HG03103 (cell line): ENCODE measurements around the gene TOMM6.
A peak's percentile ranks its signal among the peaks of the same experiment; 100 is the strongest.
"Not testable (repeated sequence)": the region's sequence is repeated elsewhere in the genome, so short reads cannot be mapped to it uniquely, and the experiment has no call there.

Experiments used
- ATAC-seq: cut with Tn5 transposase; IDR thresholded peaks from one replicate; pipeline ENCODE4 v1.9.1; 2021; ENCODE audit warnings: low read depth; ENCODE audit not compliant: unreplicated experiment

The TOMM6 gene

DNA sequence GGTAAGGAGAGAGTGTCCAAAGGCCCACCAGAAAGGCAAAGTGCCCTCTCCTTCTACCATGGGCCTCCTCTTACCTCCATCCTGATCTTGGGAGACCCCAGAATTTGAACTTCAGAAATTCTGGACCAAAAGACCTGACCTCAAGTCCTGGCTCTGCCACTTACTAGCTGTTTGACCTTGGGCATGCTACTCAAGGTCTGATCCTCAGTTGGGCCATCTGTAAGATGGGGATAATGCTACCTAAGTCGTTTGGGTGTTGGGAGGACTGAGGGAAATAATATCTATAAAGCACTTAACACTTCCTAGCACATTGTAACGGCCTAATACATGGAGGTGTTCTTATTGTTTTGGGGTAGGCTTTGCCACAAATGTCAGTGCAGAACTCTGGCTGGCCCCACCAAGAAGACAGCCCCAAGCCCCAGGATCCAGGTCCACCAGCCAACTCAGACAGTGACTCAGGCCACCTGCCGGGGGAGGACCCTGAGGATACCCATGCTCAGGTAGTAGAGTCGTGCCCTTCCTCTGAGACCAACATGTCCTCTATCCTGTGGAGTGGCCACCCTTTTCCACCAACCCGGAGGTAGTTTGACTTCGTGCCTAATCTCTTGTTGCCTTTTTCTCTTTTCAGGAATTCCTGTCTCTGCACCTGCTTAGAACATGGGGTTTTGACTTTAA is 4.3 kb upstream of the TOMM6 start:
- ATAC-seq: no peak

DNA sequence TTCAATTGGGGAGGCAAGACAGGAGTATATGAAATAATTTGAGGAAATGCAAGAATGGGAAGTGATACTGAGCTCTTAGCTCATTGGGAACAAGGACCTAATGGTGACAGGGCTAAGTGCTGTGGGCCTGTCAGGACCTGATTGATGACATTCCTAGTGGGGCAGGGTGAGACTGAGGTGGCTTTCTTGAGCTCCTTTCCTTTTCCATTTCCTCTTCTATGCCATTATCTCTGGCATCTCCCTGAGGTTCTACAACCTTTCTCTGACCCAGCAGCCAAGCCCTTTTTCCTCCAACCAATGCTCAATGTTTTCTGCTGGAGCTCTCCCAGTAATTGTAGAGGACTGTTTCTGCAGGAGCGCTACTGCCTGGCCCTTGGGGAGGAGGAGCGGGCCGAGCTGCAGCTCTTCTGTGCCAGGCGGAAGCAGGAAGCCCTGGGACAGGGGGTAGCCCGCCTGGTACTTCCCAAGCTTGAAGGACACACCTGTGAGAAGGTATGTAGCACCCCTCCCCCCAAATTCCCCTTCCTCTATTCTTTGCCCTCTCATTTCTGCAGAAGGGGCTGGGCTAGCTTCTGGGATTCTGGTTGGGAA is 2.8 kb upstream of the TOMM6 start:
- ATAC-seq: no peak

DNA sequence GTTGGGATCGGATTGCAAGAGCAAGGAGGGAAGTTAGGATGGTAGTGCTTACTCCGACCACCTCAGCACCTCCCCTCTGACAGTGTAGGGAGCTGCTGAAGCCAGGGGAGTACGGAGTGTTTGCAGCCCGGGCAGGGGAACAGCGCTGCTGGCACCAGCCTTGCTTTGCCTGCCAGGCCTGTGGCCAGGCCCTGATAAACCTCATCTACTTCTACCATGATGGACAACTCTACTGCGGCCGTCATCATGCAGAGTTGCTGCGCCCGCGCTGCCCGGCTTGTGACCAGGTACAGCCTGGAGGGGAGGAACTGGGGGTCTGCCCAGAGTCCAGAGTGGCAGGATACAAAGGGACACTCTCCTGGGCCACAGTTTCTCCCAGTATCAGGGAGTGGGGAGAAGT is 2.2 kb upstream of the TOMM6 start:
- ATAC-seq: no peak

DNA sequence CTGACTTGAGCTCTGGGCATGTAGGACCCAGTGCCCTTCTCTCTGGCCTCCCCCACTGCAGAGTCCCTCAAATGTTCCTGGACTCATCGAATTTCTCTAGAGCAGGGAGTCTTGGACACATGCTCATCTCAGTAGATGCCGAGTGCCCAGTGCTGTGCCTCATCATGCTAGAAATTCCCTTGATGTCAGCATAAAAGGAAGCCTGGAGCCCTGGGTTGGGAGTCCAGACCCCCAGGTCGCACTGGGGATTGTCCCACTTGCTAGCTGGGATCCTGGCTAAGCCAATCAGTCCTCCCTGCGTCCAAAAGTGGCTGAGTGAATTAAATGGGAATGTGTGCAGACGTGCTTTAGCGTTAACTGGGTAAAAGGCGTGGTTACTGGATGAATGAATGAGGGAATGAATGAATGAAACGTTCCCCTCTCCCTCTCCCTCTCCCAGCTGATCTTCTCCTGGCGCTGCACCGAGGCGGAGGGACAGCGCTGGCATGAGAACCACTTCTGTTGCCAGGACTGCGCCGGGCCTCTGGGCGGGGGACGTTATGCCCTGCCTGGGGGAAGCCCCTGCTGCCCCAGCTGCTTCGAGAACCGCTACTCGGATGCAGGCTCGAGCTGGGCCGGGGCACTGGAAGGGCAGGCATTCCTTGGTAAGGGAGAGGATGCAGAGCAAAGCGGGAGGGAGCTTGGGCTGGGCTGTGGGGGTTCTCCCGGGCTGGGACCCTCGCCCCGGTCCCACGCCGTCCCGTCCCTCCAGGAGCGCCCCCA is 1.6 kb upstream of the TOMM6 start:
- ATAC-seq: no peak

DNA sequence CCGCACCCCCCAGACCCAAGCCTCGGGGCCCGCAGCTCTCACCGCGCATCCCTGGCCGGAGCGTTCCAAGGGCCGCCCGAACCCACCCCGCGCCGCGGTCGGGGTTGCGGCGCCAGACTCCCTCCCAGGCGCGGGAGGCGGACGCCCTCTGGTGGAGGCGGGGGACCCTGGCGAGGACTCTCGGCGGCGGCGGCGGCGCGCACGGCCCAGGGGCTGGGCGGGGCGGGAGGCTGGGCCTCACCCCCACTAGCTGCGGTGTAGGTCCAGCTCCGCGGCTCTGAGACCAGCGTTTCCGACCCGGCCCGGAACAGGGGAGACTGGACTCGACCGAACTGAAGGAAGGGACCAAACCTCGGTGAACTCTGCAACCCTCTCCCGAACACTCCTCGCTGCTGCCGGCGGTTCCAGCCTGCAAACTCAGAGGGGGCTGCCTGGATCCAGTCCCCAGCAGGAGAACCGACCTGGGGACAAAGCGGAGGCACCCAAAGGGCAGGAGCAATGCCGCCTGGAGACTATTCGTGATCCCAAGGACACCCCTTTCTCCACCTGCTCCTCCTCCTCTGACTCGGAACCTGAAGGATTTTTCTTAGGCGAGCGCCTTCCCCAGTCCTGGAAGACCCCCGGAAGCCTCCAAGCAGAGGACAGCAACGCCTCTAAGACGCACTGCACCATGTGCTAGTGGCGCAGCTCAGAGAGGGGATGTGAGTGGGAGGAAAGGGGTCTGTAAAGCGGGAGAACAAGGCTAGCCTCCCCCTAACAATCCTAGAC is 859 bp upstream of the TOMM6 start:
- peak; percentile 41 for ATAC-seq

DNA sequence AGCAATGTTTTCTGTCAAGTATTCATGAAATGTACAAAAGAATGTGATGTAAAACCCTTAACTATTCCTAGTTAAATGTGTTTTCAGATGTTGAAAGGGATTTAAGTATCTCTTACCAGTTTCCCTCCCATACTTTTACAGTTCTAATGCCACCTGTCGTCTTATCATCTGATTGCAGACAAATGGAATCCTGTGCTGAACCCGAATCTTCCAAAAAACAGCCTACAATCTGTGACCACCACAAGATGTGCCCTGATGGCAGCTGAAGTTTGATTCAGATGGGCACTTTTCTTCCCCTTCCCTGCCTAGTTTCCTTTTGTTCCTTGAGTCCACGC is 1.9 kb downstream of the TOMM6 start:
- no peak for ATAC-seq

DNA sequence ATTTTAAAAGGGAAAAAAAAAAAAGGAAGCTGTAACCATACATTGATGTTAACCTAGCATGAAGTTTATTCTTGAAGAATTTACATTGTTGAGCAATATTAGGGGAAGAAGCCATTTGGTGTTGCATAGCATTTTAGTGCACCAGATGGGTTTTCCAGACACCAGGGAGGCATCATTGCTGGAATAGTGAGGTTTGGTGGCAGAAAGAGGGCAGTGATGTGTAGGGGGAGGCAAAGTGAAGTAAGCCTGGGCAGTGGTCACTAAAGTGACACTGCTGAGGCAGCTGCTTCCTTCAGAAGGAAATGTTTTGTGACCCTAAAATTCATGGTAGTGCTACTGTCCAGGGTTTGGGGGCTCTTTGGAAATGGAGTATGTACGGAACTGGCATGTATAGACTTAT is 2.6 kb downstream of the TOMM6 start:
- ATAC-seq: no peak

DNA sequence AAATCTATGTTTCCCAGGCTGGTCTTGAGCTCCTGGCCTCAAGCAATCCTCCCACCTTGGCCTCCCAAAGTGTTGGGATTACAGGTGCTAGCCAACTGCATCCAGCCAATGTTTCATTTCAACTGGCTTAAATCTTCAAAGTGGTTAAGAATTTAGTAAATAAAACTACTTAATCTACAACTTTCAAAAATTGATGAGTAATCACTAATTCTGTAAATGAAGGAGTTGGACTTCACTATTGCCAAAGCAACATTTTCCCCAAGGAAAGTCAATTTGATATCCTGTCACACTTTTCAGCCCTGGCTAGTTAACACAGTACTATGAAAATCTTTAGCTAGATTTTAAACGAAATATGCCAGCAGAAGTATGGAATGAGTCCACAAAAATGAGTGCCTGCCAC is 3.8 kb downstream of the TOMM6 start:
- ATAC-seq: no peak

DNA sequence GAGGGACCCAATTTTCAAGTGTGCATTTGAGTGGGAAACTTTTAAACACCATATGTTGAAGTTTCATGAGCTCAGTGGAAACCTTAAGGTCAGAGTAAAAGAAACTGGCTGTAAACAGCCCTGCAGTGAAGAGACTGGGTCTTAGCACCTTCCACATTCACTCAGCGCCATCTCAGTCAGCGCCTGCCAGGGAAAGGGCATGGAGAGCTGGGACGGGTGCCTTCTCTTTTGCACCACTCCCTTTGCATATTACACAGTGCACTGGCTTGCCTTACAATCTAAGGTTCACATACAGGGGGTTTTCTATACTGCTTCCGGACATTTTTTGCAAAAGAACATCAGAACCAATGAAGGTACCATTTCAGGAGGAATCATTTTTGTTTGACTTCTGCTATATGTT is 4.5 kb downstream of the TOMM6 start:
- no peak for ATAC-seq

DNA sequence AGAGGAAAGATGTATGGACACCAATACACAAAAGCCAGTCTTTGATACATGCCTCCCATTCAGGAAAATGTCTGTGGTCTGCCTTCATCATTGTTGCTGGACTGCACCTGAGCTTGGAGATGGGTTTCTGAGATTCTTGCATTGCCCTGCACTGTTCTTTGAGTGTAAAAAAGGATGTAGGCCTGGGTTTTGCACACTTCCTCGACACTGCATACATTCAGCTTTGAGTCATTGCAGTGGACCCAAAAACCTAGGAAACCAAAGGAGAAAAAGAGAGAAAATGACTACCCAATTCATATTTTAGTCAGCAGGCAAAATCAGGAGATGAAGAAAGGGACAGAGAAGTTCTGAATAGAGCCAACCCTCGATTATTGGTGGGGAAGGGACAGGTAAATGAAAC is 9.0 kb downstream of the TOMM6 start:
- no peak for ATAC-seq

DNA sequence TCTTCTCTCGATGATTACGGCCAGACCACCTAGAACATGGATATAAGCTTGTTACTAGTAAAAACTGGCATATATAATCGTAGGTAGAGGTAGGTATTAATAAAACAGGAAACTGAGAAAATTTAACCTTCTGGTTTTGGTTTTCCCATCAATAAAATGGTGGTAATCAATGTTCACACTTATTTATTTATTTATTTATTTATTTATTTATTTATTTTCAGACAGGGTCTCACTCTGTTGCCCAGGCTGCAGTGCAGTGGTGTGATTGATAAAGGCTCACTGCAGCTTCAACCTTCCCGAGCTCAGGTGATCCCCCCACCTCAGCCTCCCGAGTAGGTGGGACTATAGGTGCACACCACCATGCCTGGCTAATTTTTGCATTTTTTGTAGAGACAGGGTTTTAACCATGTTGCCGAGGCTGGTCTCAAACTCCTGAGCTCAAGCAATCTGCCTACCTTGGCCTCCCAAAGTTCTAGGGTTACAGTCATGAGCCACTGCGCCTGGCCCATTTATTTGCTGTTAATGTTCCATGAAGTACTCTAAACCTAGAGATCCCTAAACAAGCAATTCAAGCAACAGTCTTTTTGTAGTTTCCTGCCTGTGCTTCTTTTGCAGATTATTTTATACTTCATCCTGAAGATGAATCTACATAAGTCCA is 11.5 kb downstream of the TOMM6 start:
- no peak for ATAC-seq

DNA sequence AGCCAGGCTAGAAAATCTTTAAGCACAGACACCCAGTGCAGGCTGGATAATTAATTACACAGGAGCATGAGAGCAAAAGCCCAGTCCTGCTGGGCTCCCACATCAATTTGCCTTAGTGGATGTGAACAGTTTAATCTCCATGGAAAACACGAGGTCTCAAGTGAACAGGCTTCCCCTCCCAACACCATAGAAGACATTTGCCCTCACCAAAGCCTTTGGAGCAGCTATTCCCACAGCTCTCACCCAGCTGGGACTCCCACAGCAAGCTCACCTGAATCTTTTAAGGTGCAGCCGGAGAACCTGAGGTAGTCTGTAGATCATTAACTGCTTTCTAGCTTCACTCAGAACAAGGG is 12.0 kb downstream of the TOMM6 start:
- no peak for ATAC-seq

DNA sequence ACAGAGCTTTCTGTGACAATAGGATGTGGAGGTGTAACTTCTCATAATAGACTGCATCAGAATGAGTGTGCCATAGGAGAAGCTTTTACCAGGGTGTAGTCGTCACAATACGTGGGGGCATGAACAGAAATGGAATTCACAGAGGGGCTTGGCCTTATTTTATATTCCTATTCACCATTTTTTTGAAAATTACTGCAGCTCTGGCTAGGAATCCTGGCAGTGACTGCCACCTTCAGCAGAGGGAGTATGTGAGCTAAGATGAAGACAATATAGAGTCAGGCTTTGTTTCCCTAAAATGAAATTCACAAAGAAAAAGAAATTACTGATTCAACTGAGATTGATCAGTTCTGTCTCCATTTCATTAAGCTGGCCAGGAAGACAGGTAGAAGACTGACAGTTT is 13.9 kb downstream of the TOMM6 start:
- no peak for ATAC-seq

DNA sequence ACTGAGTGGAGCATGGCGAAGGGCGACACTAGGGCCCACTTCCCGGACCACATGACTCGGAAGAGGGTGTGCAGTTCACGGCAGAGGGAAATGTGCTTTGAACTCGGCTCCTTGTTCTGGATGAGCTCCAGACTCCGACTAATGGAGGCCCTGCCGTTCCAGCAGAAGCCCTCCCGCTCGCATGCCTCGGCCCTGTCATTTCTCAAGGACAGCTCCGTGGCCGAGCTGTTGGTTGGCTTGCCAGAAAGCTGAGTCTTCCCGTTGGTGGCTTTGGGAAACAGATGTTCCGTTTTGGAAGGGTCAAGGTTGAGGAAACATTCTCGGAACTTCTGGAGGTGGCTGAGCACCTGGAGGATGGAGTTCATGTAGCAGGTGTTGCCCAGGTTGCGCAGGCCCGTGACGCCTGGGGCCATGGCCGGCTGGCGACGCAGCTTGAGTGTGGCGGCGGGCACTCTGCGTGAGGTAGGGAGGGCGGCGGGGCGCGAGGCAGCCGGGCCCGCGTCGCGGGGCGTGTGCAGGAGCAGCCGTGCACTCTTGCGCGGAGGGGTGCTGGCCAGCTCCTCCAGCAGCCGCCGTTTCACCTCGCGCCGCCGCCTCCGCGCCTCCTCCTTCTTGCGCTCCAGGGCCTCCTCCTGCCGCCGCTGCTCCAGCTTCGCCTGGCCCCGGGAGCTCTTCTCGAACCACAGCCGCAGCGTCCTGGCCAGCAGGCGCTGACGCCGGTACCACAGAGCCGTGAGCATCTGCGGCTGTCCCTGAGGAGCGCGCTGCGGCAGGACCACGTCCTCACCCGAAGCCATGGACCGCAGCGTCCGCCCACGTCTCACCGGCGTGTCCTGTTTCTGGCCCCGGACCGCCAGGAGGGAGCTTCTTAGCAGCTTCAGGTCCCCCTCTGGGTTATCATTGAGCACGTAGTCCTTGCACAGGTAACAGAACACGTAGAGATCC is 18.6 kb downstream of the TOMM6 start:
- no peak for ATAC-seq

DNA sequence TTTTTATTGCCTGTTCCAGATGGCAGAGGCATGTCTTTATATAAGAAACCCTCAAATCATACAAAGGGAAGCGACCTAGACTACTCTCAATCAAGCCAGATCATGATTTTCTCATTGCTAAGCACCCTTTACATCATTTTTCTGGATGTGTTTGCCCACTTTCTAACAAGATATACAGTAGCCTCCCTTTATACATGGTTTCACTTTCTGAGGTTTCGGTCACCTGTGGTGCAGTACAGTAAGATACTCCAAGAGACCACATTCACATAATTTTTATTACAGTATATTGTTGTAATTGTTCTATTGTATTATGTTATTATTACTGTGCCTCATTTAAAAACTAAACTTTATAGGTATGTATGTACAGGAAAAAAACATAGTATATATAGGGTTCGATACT is 23.6 kb downstream of the TOMM6 start:
- ATAC-seq: no peak

DNA sequence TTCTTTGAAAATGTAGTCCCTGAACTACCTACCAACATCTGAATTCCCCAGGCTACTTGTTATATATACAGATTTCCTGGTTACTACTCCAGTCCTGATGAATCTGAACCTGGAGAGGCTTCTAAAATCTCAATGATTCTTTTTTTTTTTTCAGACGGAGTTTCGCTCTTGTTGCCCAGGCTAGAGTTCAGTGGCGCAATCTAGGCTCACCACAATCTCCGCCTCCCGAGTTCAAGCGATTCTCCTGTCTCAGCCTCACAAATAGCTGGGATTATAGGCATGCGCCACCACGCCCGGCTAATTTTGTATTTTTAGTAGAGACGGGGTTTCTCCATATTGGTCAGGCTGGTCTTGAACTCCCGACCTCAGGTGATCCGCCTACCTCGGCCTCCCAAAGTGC is 24.5 kb downstream of the TOMM6 start:
- ATAC-seq: not testable (repeated sequence)

DNA sequence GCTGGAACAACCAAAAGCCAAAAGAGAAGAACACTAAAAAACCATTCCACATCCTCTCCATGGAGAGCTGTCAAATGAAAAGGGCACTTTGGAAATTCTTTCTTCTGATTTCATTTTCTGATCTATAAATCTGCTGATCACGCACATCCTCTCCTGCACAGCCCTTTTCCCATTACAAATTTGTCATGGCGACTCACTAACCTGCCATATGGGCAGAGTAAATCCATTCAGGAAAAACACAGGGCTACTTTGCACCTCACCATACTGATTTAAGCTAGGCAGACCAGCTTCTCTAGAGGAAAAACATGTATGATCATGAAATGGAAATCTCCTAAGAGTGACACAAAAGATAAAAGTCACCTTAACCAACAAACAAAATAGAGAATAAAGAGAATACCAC is 26.0 kb downstream of the TOMM6 start:
- no peak for ATAC-seq

DNA sequence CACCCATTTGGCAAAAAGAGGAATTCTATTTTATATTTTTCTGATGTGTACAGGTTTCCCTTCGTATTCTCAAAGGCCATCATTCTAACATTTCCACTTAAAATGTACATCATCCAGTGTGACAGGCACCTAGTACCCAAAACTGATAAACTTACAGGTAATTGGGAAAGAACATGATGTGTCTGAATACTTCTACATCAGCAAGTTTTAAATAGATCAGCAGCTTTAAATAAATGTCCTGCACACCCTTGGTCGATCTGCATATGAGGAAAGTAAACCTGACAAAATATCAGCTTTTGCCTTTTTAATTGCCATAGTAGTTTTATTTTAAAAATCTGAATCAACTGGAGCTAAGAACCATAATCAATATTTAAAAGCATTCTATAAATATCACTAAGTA is 26.5 kb downstream of the TOMM6 start:
- no peak for ATAC-seq

DNA sequence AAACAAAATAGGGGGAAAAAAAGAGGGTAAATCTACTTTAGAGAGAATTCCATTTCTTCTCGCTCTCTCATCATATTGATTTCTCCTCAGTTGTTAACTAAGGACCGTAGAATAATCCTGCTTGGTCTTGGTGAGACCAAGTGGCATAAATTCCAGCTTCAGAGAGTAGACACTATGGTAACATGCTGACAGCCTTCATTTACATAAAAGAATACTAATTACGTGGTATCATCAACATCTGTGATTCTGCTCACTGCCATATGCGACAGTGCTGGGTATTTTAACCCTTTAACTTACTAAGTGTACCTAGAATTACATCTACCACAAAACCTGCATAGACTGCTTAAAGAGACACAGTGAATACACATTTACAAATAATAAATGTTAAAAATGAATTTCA is 27.1 kb downstream of the TOMM6 start:
- no peak for ATAC-seq

DNA sequence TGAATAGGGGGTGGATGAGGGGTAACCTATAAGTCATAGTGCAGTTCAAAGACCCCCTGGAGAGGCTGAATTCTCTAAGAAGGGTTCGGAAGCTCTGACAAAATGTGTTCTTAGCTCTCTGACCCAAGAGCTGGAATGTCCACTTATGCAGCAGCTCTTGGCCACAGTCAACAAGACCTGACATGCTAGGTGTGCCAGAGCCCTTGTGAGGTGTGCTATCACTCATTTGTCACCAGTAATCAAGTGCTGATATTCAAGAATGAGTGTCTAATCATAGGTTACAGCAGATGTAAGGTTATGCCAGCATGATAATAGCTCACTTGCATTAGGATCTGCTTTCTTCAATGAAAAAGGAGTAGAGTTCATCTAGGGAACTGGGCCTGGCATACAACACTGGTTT is 28.1 kb downstream of the TOMM6 start:
- no peak for ATAC-seq
